Thoracic aorta (tissue), 2 donors: ENCODE results near the gene POU2AF2. TPM values are rescaled to one million over a fixed set of nuclear protein-coding genes. Genes with fewer than 3 reads are reported as not detected.

ENCODE experiments used
- ATAC-seq: fragments of 150-250 bp; one replicate; pipeline ENCODE4 v1.8.0; 2017; ENCODE audit warnings: low read depth; ENCODE audit not compliant: insufficient number of reproducible peaks, low FRiP score
- DNase-seq: peaks from one replicate; pipeline ENCODE4 v3.0.0-alpha.2; 2020; ENCODE audit warnings: low spot score
- H3K27ac ChIP-seq, 2 donors: fragments of 200-600 bp; sonication (generic); 1 replicate in 1 of 2; 2 replicates in 1 of 2; pipeline ENCODE4 v1.5.1; 2016; ENCODE audit warnings: mild to moderate bottlenecking in 2 of 2, moderate library complexity in 2 of 2
- H3K27me3 ChIP-seq: fragments of 200-600 bp; sonication (generic); replicated peaks from 2 replicates; pipeline ENCODE4 v1.6.0; 2016; ENCODE audit warnings: mild to moderate bottlenecking; ENCODE audit not compliant: insufficient read depth
- H3K36me3 ChIP-seq: fragments of 200-600 bp; sonication (generic); one replicate; pipeline ENCODE4 v1.5.1; 2016
- H3K4me1 ChIP-seq, 2 donors: fragments of 200-600 bp; sonication (generic); 1 replicate in 1 of 2; 2 replicates in 1 of 2; pipeline versions ENCODE4 v1.5.1 to v1.6.0; 2016; ENCODE audit warnings: low read depth in 2 of 2, mild to moderate bottlenecking in 1 of 2; ENCODE audit not compliant: control insufficient read depth in 1 of 2
- H3K4me3 ChIP-seq: fragments of 200-600 bp; sonication (generic); 2 replicates; pipeline ENCODE4 v1.5.1; 2016; ENCODE audit warnings: mild to moderate bottlenecking
- H3K9me3 ChIP-seq: fragments of 200-600 bp; sonication (generic); 2 replicates; pipeline ENCODE4 v1.5.1; 2016
- total RNA-seq, 2 donors: library from RNA; depleted of rRNA; stranded (reverse); fragments of >200 nt; gene quantifications; one replicate each; pipeline versions ENCODE4 v1.1.0 to v1.2.3, GENCODE V29; 2016
- TF ChIP-seq, protein P1 (sequence below): fragments of 200-600 bp; sonication (generic); IDR thresholded peaks from one replicate; pipeline ENCODE4 v1.5.1; 2019; ENCODE audit warnings: antibody characterized with exemption

The POU2AF2 gene
- total RNA-seq, 2 donors from 2014 or later, result not detected

GRCh38 chr11:111253131-111253530, 7.6 kb downstream of the POU2AF2 start:
- no peak overlapping the region for H3K27ac ChIP-seq
- no peaks in the 10 kb centered on the region for H3K4me1 ChIP-seq
- DNase-seq (no peak), ATAC-seq (no peak)
- H3K36me3 ChIP-seq, result no peaks in the 10 kb centered on the region
- TF ChIP-seq, protein P1, sequence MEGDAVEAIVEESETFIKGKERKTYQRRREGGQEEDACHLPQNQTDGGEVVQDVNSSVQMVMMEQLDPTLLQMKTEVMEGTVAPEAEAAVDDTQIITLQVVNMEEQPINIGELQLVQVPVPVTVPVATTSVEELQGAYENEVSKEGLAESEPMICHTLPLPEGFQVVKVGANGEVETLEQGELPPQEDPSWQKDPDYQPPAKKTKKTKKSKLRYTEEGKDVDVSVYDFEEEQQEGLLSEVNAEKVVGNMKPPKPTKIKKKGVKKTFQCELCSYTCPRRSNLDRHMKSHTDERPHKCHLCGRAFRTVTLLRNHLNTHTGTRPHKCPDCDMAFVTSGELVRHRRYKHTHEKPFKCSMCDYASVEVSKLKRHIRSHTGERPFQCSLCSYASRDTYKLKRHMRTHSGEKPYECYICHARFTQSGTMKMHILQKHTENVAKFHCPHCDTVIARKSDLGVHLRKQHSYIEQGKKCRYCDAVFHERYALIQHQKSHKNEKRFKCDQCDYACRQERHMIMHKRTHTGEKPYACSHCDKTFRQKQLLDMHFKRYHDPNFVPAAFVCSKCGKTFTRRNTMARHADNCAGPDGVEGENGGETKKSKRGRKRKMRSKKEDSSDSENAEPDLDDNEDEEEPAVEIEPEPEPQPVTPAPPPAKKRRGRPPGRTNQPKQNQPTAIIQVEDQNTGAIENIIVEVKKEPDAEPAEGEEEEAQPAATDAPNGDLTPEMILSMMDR, result no peak
- H3K4me3 ChIP-seq, result no peak overlapping the region
- H3K9me3 ChIP-seq, result no peaks in the 10 kb centered on the region
- no peaks in the 10 kb centered on the region for H3K27me3 ChIP-seq

GRCh38 chr11:111253630-111254029, 8.1 kb downstream of the POU2AF2 start:
- H3K27me3 ChIP-seq, result no peaks in the 10 kb centered on the region
- TF ChIP-seq, protein P1, result no peak

GRCh38 chr11:111258046-111258445, 12.5 kb downstream of the POU2AF2 start:
- Histone ChIP-seq H3K9me3 (no peaks in the 10 kb centered on the region), H3K4me1 (no peaks in the 10 kb centered on the region), H3K27me3 (no peaks in the 10 kb centered on the region), H3K27ac (no peak overlapping the region), H3K4me3 (no peak overlapping the region), H3K36me3 (no peaks in the 10 kb centered on the region)
- ATAC-seq (no peak), DNase-seq (no peak)
- TF ChIP-seq, protein P1, result no peak

More at GRCh38 chr11:111253630-111254029, 8.1 kb downstream of the POU2AF2 start:
- no peak overlapping the region for H3K27ac ChIP-seq
- H3K4me3 ChIP-seq, result no peak overlapping the region
- no peaks in the 10 kb centered on the region for H3K36me3 ChIP-seq
- no peak for DNase-seq
- H3K4me1 ChIP-seq, result no peaks in the 10 kb centered on the region
- no peaks in the 10 kb centered on the region for H3K9me3 ChIP-seq
- ATAC-seq, result no peak

- Histone ChIP-seq H3K4me3 (no peak overlapping the region), H3K27ac (no peak overlapping the region), H3K4me1 (no peaks in the 10 kb centered on the region), H3K36me3 (no peaks in the 10 kb centered on the region), H3K27me3 (no peaks in the 10 kb centered on the region), H3K9me3 (no peaks in the 10 kb centered on the region)
- ATAC-seq (no peak), DNase-seq (no peak)
- TF ChIP-seq, protein P1, result no peak
Observed at GRCh38 chr11:111259896-111260295, 14.4 kb downstream of the POU2AF2 start.

GRCh38 chr11:111260811-111261210, 15.3 kb downstream of the POU2AF2 start:
- TF ChIP-seq, protein P1, result no peak
- Histone ChIP-seq H3K4me1 (no peaks in the 10 kb centered on the region), H3K27me3 (no peaks in the 10 kb centered on the region), H3K9me3 (no peaks in the 10 kb centered on the region), H3K36me3 (no peaks in the 10 kb centered on the region), H3K27ac (no peak overlapping the region), H3K4me3 (no peak overlapping the region)
- ATAC-seq (no peak), DNase-seq (no peak)
